Karpas-422 (cell line): ENCODE data around the gene ALG12. TPM values are rescaled to one million over a fixed set of nuclear protein-coding genes. Genes with fewer than 3 reads are reported as not detected.
"Not testable (repeated sequence)": the region's sequence is repeated elsewhere in the genome, so short reads cannot be mapped to it uniquely, and the experiment has no call there.

ENCODE experiments used
- DNase-seq: peaks from one replicate; pipeline ENCODE4 v3.0.0-alpha.2; 2015
- H2AFZ ChIP-seq: fragments of 200-600 bp; sonication (generic); 2 replicates; pipeline ENCODE4 v1.6.1; 2014; ENCODE audit warnings: antibody characterized with exemption, low read length, mixed read lengths
- H3K27ac ChIP-seq: fragments of 200-600 bp; sonication (generic); 2 replicates; pipeline ENCODE4 v1.5.1; 2014; ENCODE audit warnings: mild to moderate bottlenecking, low read length, moderate library complexity
- H3K27me3 ChIP-seq: fragments of 200-600 bp; sonication (generic); 2 replicates; pipeline ENCODE4 v1.6.1; 2014; ENCODE audit warnings: low read length, mixed read lengths
- H3K36me3 ChIP-seq: fragments of 200-600 bp; sonication (generic); 2 replicates; pipeline ENCODE4 v1.6.1; 2014; ENCODE audit warnings: low read length, mixed read lengths; ENCODE audit not compliant: insufficient read depth
- H3K4me1 ChIP-seq: fragments of 200-600 bp; sonication (generic); 2 replicates; pipeline ENCODE4 v1.6.1; 2014; ENCODE audit warnings: mild to moderate bottlenecking, low read length, mixed read lengths
- H3K4me2 ChIP-seq: fragments of 200-600 bp; sonication (generic); 2 replicates; pipeline ENCODE4 v1.6.1; 2014; ENCODE audit warnings: low read length, low read depth, mild to moderate bottlenecking; ENCODE audit not compliant: poor library complexity, severe bottlenecking
- H3K4me3 ChIP-seq: fragments of 200-600 bp; sonication (generic); 2 replicates; pipeline ENCODE4 v1.5.1; 2014; ENCODE audit warnings: mild to moderate bottlenecking, antibody characterized with exemption, low read length, mixed read lengths
- H3K79me2 ChIP-seq: fragments of 200-600 bp; sonication (generic); 2 replicates; pipeline ENCODE4 v1.6.1; 2014; ENCODE audit warnings: mild to moderate bottlenecking, low read length, mixed read lengths
- H3K9ac ChIP-seq: fragments of 200-600 bp; sonication (generic); 2 replicates; pipeline ENCODE4 v1.6.0; 2014; ENCODE audit warnings: low read length
- H3K9me2 ChIP-seq: fragments of 200-600 bp; sonication (generic), shearing (Covaris generic); replicated peaks from 2 replicates; pipeline ENCODE4 v1.6.0; 2014; ENCODE audit warnings: mild to moderate bottlenecking, low read length, moderate library complexity; ENCODE audit not compliant: insufficient read depth
- H3K9me3 ChIP-seq: fragments of 300-700, 200-600 bp; sonication (generic); 2 replicates; pipeline ENCODE4 v1.6.1; 2014; ENCODE audit warnings: low read length, mixed read lengths
- H4K20me1 ChIP-seq: fragments of 200-600 bp; sonication (generic); 2 replicates; pipeline ENCODE4 v1.6.1; 2014; ENCODE audit warnings: mild to moderate bottlenecking, antibody characterized with exemption, low read length, low read depth; ENCODE audit not compliant: insufficient read depth
- total RNA-seq: library from RNA; depleted of rRNA; stranded (reverse); fragments of >200 nt; shearing (Covaris generic); gene quantifications from 2 replicates; pipeline ENCODE4 v1.2.3, GENCODE V29; 2014; ENCODE audit warnings: low replicate concordance

ALG12 gene
- total RNA-seq, 1 experiment from 2014 or later = 4.7 TPM

GRCh38 chr22:49949914-49950292, 31.7 kb upstream of the ALG12 start:
- no peaks in the 10 kb centered on the region for H3K27me3 ChIP-seq
- no peaks in the 10 kb centered on the region for H3K9me3 ChIP-seq
- DNase-seq = no peak
- H3K4me3 ChIP-seq = no peak overlapping the region
- H4K20me1 ChIP-seq = 0 out of 2 replicates have a peak, but pooled peaks cover 2% of the 10 kb centered on the region
- no peaks in the 10 kb centered on the region for H3K79me2 ChIP-seq
- peaks cover 8% of the 10 kb centered on the region for H3K4me1 ChIP-seq
- no peak overlapping the region for H2AFZ ChIP-seq
- H3K27ac ChIP-seq = no peak overlapping the region
- H3K9me2 ChIP-seq = no peaks in the 10 kb centered on the region
- no peaks in the 10 kb centered on the region for H3K36me3 ChIP-seq
- H3K9ac ChIP-seq = no peak overlapping the region
- H3K4me2 ChIP-seq = no peak overlapping the region

DNA sequence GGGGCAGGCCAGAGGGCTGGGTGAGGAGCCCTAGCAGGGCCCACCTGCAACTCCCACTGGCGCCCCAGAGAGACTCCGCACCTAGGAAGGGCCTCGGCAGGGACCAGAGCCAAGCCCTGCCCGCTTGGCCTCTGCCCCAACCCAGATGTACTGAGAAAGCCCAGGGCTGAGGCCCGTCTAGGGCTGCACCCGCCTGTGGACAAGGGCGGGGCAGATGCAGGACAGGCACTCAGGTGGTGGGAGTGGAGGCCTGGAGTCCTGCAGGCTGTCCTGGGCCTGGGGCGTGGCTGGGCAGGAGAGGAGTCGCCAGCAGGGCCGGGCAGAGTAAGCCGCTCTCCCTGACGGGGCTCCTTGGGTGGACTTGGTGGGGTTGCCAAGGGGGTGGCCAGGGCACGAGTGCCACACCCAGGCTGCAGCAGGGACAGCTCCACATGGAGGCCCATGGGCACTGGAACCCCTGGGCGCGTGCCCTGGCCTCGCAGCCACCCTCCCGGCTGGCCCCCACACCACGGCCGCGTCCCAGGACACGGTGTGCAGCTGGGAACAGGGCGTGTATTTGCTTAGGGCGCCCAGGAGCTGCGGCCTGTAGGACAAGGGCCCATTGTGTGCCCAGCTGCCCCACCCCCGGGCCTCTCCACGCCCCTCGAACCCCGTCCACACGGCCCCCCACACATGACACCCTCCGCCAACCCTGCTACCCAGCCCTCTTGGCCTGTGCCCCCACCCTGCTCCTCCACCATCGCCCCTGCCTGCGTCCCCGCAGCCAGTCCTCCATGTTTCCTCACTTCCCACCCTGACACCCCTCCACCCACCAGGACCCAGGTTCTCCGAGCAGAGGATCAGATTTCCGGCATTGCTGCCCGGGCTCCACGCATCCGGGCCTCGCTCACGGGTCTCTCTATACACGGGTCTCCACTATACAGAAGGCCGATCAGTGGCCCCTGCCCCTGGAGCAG, 31.0 kb upstream of the ALG12 start:
- H3K9ac ChIP-seq = no peak overlapping the region

GRCh38 chr22:49948116-49948957, 30.1 kb upstream of the ALG12 start:
- Histone ChIP-seq H2AFZ (no peak overlapping the region), H3K4me3 (no peak overlapping the region), H3K9me2 (no peaks in the 10 kb centered on the region), H3K9me3 (no peaks in the 10 kb centered on the region), H3K4me2 (no peak overlapping the region), H3K27me3 (no peaks in the 10 kb centered on the region), H3K4me1 (peaks cover 8% of the 10 kb centered on the region), H3K79me2 (no peaks in the 10 kb centered on the region), H3K9ac (no peak overlapping the region), H3K36me3 (no peaks in the 10 kb centered on the region), H3K27ac (no peak overlapping the region), H4K20me1 (0 out of 2 replicates have a peak, but pooled peaks cover 2% of the 10 kb centered on the region)
- DNase-seq = no peak

More for the DNA sequence above, 31.0 kb upstream of the ALG12 start:
- Histone ChIP-seq H3K27ac (no peak overlapping the region), H3K9me2 (no peaks in the 10 kb centered on the region), H3K27me3 (no peaks in the 10 kb centered on the region), H3K4me1 (peaks cover 8% of the 10 kb centered on the region), H2AFZ (no peak overlapping the region), H4K20me1 (0 out of 2 replicates have a peak, but pooled peaks cover 2% of the 10 kb centered on the region), H3K4me3 (no peak overlapping the region), H3K36me3 (no peaks in the 10 kb centered on the region), H3K4me2 (no peak overlapping the region), H3K79me2 (no peaks in the 10 kb centered on the region), H3K9me3 (no peaks in the 10 kb centered on the region)
- DNase-seq = no peak

GRCh38 chr22:49947296-49947622, 29.0 kb upstream of the ALG12 start:
- Histone ChIP-seq H3K27ac (no peak overlapping the region), H3K9ac (no peak overlapping the region), H4K20me1 (0 out of 2 replicates have a peak, but pooled peaks cover 2% of the 10 kb centered on the region), H3K4me2 (no peak overlapping the region), H3K4me1 (peaks cover 8% of the 10 kb centered on the region), H3K79me2 (no peaks in the 10 kb centered on the region), H3K9me2 (no peaks in the 10 kb centered on the region), H3K36me3 (no peaks in the 10 kb centered on the region), H3K27me3 (no peaks in the 10 kb centered on the region), H2AFZ (no peak overlapping the region), H3K9me3 (no peaks in the 10 kb centered on the region; the same call in 1 of the 2 replicates), H3K4me3 (no peak overlapping the region)
- DNase-seq = no peak

- H3K27ac ChIP-seq = no peak overlapping the region
- DNase-seq = no peak
Observed at GRCh38 chr22:49946612-49947295, 28.5 kb upstream of the ALG12 start.

DNA sequence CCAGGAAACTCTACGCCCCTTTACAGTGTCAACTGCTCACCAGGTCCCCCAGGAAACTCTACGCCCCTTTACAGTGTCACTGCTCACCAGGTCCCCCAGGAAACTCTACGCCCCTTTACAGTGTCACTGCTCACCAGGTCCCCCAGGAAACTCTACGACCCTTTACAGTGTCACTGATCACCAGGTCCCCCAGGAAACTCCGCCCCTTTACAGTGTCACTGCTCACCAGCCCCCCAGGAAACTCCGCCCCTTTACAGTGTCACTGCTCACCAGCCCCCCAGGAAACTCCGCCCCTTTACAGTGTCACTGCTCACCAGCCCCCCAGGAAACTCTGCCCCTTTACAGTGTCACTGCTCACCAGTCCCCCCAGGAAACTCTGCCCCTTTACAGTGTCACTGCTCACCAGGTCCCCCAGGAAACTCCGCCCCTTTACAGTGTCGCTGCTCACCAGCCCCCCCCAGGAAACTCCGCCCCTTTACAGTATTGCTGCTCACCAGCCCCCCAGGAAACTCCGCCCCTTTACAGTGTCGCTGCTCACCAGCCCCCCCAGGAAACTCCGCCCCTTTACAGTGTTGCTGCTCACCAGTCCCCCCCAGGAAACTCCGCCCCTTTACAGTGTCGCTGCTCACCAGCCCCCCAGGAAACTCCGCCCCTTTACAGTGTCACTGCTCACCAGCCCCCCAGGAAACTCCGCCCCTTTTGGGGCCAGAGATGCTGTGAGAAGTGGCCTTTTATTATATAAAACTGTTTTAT, 27.0 kb upstream of the ALG12 start:
- H3K4me2 ChIP-seq, H3K27ac ChIP-seq, H3K27me3 ChIP-seq, H3K9ac ChIP-seq, H4K20me1 ChIP-seq, H3K9me2 ChIP-seq, H3K9me3 ChIP-seq, H3K36me3 ChIP-seq, H2AFZ ChIP-seq, H3K4me3 ChIP-seq, H3K79me2 ChIP-seq, H3K4me1 ChIP-seq: not testable (repeated sequence)
- peak; percentile 83 for DNase-seq

More at GRCh38 chr22:49946612-49947295, 28.5 kb upstream of the ALG12 start:
- Histone ChIP-seq H3K36me3 (no peaks in the 10 kb centered on the region), H3K9me2 (no peaks in the 10 kb centered on the region), H3K9me3 (no peaks in the 10 kb centered on the region; the same call in 1 of the 2 replicates), H3K79me2 (no peaks in the 10 kb centered on the region), H3K9ac (no peak overlapping the region), H3K4me3 (no peak overlapping the region), H3K4me2 (no peak overlapping the region), H3K4me1 (peaks cover 8% of the 10 kb centered on the region), H4K20me1 (no peaks in the 10 kb centered on the region), H3K27me3 (no peaks in the 10 kb centered on the region), H2AFZ (no peak overlapping the region)

- Histone ChIP-seq H3K27me3 (no peaks in the 10 kb centered on the region), H3K9me3 (no peaks in the 10 kb centered on the region; the same call in 1 of the 2 replicates), H3K4me1 (no peaks in the 10 kb centered on the region), H3K27ac (no peak overlapping the region), H3K9me2 (no peaks in the 10 kb centered on the region), H3K36me3 (no peaks in the 10 kb centered on the region), H3K4me2 (no peak overlapping the region), H2AFZ (no peak overlapping the region), H3K4me3 (no peak overlapping the region), H4K20me1 (no peaks in the 10 kb centered on the region), H3K79me2 (no peaks in the 10 kb centered on the region), H3K9ac (no peak overlapping the region)
- no peak for DNase-seq
Observed at GRCh38 chr22:49944399-49944891, 26.2 kb upstream of the ALG12 start.
